HepG2 (cell line): ENCODE data around the gene ARHGAP9. TPM values are rescaled to one million over a fixed set of nuclear protein-coding genes. Genes with fewer than 3 reads are reported as not detected.

Experiments
- ATAC-seq: fragments of 200-7000 bp; cut with Tn5 transposase; 3 replicates; pipeline ENCODE4 v1.9.1; 2020; ENCODE audit warnings: mild to moderate bottlenecking, moderate library complexity
- BruUV-seq: library from RNA; stranded (reverse); fragments of 400-500 nt; replicated peaks from 2 replicates; lab custom pipeline; 2021; lab: Mats Ljungman, UMichigan
- CTCF ChIA-PET: fragments of 300-600 bp; formaldehyde crosslinking; extraction: SDS; loops from one replicate; lab custom pipeline; 2021; ENCODE audit warnings: low total read pairs, inconsistent platforms, low intra/inter-chr PET ratio; lab: Yijun Ruan, JAX
- POLR2A ChIA-PET: fragments of 350-600 bp; sonication (Branson Sonifier 250); formaldehyde crosslinking; loops from one replicate; lab custom pipeline; 2020; ENCODE audit warnings: antibody characterized with exemption, inconsistent platforms; lab: Yijun Ruan, JAX
- DNase-seq: peaks from one replicate; pipeline ENCODE4 v3.0.0-alpha.2; 2015; ENCODE audit warnings: low spot score
- FAIRE-seq: peaks from 3 replicates; lab custom pipeline; 2011; peaks lifted over from hg19 to GRCh38; lab: Jason Lieb, UNC
- H2AFZ ChIP-seq: one replicate; pipeline ENCODE4 v1.6.1; 2011; ENCODE audit warnings: low read length, inconsistent platforms
- H3K27ac ChIP-seq: fragments of 300-600 bp; 3 replicates; pipeline ENCODE4 v1.8.0; 2011; ENCODE audit warnings: mixed run types, mild to moderate bottlenecking, mixed read lengths, low read length, inconsistent platforms; ENCODE audit not compliant: insufficient read depth; ENCODE audit errors: extremely low read length
- H3K27me3 ChIP-seq, 2 experiments: fragments of 200-600 bp in 1 of 2; 2 replicates in 1 of 2; 3 replicates in 1 of 2; pipeline versions ENCODE4 v1.6.0 to v1.8.0; 2011; ENCODE audit warnings: low read length in 2 of 2, mild to moderate bottlenecking in 2 of 2, moderate library complexity in 2 of 2, inconsistent platforms in 1 of 2; ENCODE audit not compliant: insufficient read depth in 2 of 2, control insufficient read depth in 1 of 2
- H3K36me3 ChIP-seq, 2 experiments: fragments of 200-600 bp in 1 of 2; replicated peaks in 1 of 2; 2 replicates in 1 of 2; 3 replicates in 1 of 2; pipeline versions ENCODE4 v1.5.1 to v1.8.0; 2011; ENCODE audit warnings: low read length in 2 of 2, inconsistent platforms in 1 of 2; ENCODE audit not compliant: insufficient read depth in 2 of 2, control insufficient read depth in 1 of 2
- H3K4me1 ChIP-seq: 2 replicates; pipeline ENCODE4 v1.5.1; 2012; ENCODE audit warnings: low read length, inconsistent platforms; ENCODE audit not compliant: insufficient read depth
- H3K4me2 ChIP-seq: 2 replicates; pipeline ENCODE4 v1.6.0; 2011; ENCODE audit warnings: low read depth, low read length, inconsistent platforms
- H3K4me3 ChIP-seq, 3 experiments: fragments of 200-600 bp in 1 of 3; sonication (generic), shearing (Covaris generic) in 1 of 3; replicated peaks in 1 of 3; 2 replicates each; pipeline ENCODE4 v1.5.1; 2011 to 2016; ENCODE audit warnings: low read length in 3 of 3, inconsistent platforms in 2 of 3, low read depth in 2 of 3, mild to moderate bottlenecking in 2 of 3, control low read depth in 1 of 3, mixed read lengths in 1 of 3; ENCODE audit not compliant: insufficient read depth in 1 of 3
- H3K79me2 ChIP-seq: one replicate; pipeline ENCODE4 v1.6.1; 2011; ENCODE audit warnings: low read length, inconsistent platforms; ENCODE audit not compliant: insufficient read depth
- H3K9ac ChIP-seq: 2 replicates; pipeline ENCODE4 v1.6.0; 2011; ENCODE audit warnings: mild to moderate bottlenecking, low read depth, low read length, inconsistent platforms; ENCODE audit not compliant: insufficient read depth
- H3K9me3 ChIP-seq: 2 replicates; pipeline ENCODE4 v1.5.1; 2012; ENCODE audit warnings: mild to moderate bottlenecking, low read length
- H4K20me1 ChIP-seq: 2 replicates; pipeline ENCODE4 v1.6.0; 2011; ENCODE audit warnings: inconsistent platforms, mild to moderate bottlenecking, low read length, moderate library complexity; ENCODE audit not compliant: insufficient read depth
- ATF7 ChIP-seq, 2 experiments: fragments of 450-650 bp in 1 of 2; sonication (generic) in 1 of 2; formaldehyde crosslinking in 1 of 2; IDR thresholded peaks; 2 replicates each; pipeline versions ENCODE4 v1.4.0 to v1.6.1; 2016 to 2020; ENCODE audit warnings: antibody characterized with exemption in 1 of 2, mild to moderate bottlenecking in 1 of 2, missing genetic modification reagents in 1 of 2
- MIER2 ChIP-seq: IDR thresholded peaks from 2 replicates; pipeline ENCODE4 v1.6.1; 2016; ENCODE audit warnings: missing biosample characterization, missing genetic modification reagents
- MTA1 ChIP-seq: sonication (generic); formaldehyde crosslinking; IDR thresholded peaks from 2 replicates; pipeline ENCODE4 v1.4.0; 2020; ENCODE audit warnings: missing genetic modification reagents, mild to moderate bottlenecking, borderline replicate concordance
- NR2C2 ChIP-seq: sonication (generic); formaldehyde crosslinking; IDR thresholded peaks from 2 replicates; pipeline ENCODE4 v1.4.0; 2020; ENCODE audit warnings: missing genetic modification reagents, mild to moderate bottlenecking, moderate library complexity, borderline replicate concordance
- PAX8 ChIP-seq: sonication (generic); formaldehyde crosslinking; IDR thresholded peaks from 2 replicates; pipeline ENCODE4 v1.8.0; 2022; ENCODE audit warnings: mild to moderate bottlenecking, missing genetic modification reagents, borderline replicate concordance
- SMARCC2 ChIP-seq: fragments of 450-650 bp; IDR thresholded peaks from 2 replicates; pipeline ENCODE4 v1.6.1; 2017; ENCODE audit warnings: antibody characterized with exemption, mild to moderate bottlenecking
- ZFX ChIP-seq: sonication (generic); formaldehyde crosslinking; IDR thresholded peaks from 2 replicates; pipeline ENCODE4 v1.4.0; 2020; ENCODE audit warnings: mild to moderate bottlenecking, low read depth, missing genetic modification reagents, moderate library complexity
- ZNF572 ChIP-seq: sonication (generic); formaldehyde crosslinking; IDR thresholded peaks from 2 replicates; pipeline ENCODE4 v1.5.1; 2020; ENCODE audit warnings: mild to moderate bottlenecking, missing genetic modification reagents
- ZNF577 ChIP-seq: sonication (generic); formaldehyde crosslinking; IDR thresholded peaks from 2 replicates; pipeline ENCODE4 v1.4.0; 2020; ENCODE audit warnings: mild to moderate bottlenecking, low read depth, missing genetic modification reagents, borderline replicate concordance
- ZNF761 ChIP-seq: sonication (generic); formaldehyde crosslinking; conservative IDR thresholded peaks from 2 replicates; pipeline ENCODE4 v1.4.0; 2020; ENCODE audit warnings: mild to moderate bottlenecking, missing genetic modification reagents
- WGBS: methylation state at CpG from one replicate; pipeline ENCODE4 v1.1.6; 2017; ENCODE audit warnings: low lambda C conversion rate; 5-methylcytosine and 5-hydroxymethylcytosine counted together
- in situ Hi-C: cut with HindIII; loops from 2 replicates; pipeline ENCODE4 v1.10.0; 2017; ENCODE audit warnings: low pct_unique_long_range_greater_than_20kb; ENCODE audit not compliant: extremely low pct_ligation_motif_present
- intact Hi-C: fragments of 100-400 bp; cut with micrococcal nuclease; formaldehyde crosslinking; loops from one replicate; pipeline ENCODE4 v1.10.0; 2022; ENCODE audit not compliant: unreplicated experiment
- polyA plus RNA-seq, 8 experiments: library from polyadenylated mRNA; depleted of rRNA in 3 of 8; stranded (reverse) in 7 of 8; unstranded in 1 of 8; fragments of >200 nt; fragmentation: Illumina TruSeq in 4 of 8; extraction: Trizol in 4 of 8; gene quantifications; 2 replicates each; pipeline versions ENCODE4 v1.2.1 to v1.2.3, GENCODE V29; 2011 to 2016; ENCODE audit warnings: low read depth in 4 of 8, missing spikeins in 1 of 8, mixed read lengths in 1 of 8; ENCODE audit not compliant: insufficient read depth in 1 of 8
- total RNA-seq, 5 experiments: library from RNA; depleted of rRNA; stranded (reverse); fragments of >200 nt; fragmentation: Illumina TruSeq; extraction: Trizol; gene quantifications; 2 replicates each; pipeline ENCODE4 v1.2.3, GENCODE V29; 2016; ENCODE audit warnings: low read depth in 1 of 5
- TF ChIP-seq, protein P1 (sequence below): IDR thresholded peaks from 2 replicates; pipeline ENCODE4 v1.6.1; 2016; ENCODE audit warnings: mild to moderate bottlenecking
- TF ChIP-seq, protein P2 (sequence below): sonication (generic); formaldehyde crosslinking; IDR thresholded peaks from 2 replicates; pipeline ENCODE4 v1.8.0; 2022; ENCODE audit warnings: mild to moderate bottlenecking, missing genetic modification reagents, borderline replicate concordance

ARHGAP9 gene
- total and polyA plus RNA-seq, 2 of the 13 experiments (the other 11 are each of a cell fraction or from before 2014, with no cell fraction given), result 0.18 to 1.2 TPM

DNA sequence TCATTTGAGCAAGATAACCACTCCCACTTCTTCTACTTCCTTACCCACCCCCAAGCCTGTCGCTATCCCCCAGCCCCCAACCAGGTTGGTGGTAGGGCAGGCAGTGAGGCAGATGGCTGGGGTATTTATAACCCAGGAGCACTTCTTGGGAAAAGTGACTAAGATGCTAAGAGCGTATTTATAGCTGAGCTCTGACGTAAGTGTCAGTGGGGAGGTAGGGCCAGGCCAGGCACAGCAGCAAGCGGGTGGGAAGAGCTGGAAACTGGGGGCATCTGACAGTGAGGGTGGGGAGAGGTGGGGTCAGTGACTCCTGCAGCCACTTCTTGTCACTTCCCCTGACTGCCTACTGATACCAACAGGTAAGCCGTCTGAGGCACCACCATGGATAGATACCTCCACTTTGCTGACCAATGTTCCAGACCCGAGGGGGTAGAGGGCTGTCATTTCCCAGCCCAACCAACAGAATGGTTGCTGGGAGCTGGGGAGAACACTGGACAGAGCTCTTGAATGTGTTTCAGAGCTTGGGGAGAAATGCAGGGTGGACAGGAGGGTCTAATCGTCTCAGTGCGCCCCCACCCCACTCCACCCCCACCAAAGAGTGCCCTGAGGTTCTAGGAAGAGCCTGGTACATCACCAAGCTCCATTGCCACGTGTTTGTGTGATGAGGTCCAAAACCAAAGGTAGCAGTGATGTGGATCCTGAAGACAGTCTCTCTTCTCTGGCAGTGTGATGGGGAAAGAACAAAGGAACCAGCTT, 27.3 kb downstream of the ARHGAP9 start:
- no TSS peak for BruUV-seq
- in situ Hi-C loops, result loop anchor here (5.0 kb wide), 1 partner anchor 145 kb away; no protein-coding TSS in a partner anchor
- Histone ChIP-seq H3K36me3 (no peaks in the 10 kb centered on the region), H3K9me3 (no peaks in the 10 kb centered on the region)
- CTCF ChIA-PET, result interaction anchor here (6.1 kb wide), 1 partner anchor 145 kb away, joined by 66 read pairs; no protein-coding TSS in a partner anchor
- no peak for FAIRE-seq
- TF ChIP-seq PAX8 (0 out of 2 replicates have a peak, but pooled peaks have one; percentile 57), NR2C2 (0 out of 2 replicates have a peak, but pooled peaks have one; percentile 18), SMARCC2 (no peak), ZNF577 (0 out of 2 replicates have a peak, but pooled peaks have one; percentile 68), MTA1 (0 out of 2 replicates have a peak, but pooled peaks have one; percentile 46), ZNF761 (CRISPR knock-in tag) (0 out of 2 replicates have a peak, but pooled peaks have one; percentile 62), ATF7 (IDR thresholded peaks at IDR 0.05) (no peak), ATF7 (CRISPR knock-in tag; IDR thresholded peaks at IDR 0.05) (peak; percentile 38; the same call in 1 of the 2 replicates), ZNF572 (CRISPR knock-in tag) (0 out of 2 replicates have a peak, but pooled peaks have one; percentile 70), MIER2 (CRISPR knock-in tag) (no peak), ZFX (CRISPR knock-in tag) (peak; percentile 31; the same call in 1 of the 2 replicates)
- TF ChIP-seq, protein P1, sequence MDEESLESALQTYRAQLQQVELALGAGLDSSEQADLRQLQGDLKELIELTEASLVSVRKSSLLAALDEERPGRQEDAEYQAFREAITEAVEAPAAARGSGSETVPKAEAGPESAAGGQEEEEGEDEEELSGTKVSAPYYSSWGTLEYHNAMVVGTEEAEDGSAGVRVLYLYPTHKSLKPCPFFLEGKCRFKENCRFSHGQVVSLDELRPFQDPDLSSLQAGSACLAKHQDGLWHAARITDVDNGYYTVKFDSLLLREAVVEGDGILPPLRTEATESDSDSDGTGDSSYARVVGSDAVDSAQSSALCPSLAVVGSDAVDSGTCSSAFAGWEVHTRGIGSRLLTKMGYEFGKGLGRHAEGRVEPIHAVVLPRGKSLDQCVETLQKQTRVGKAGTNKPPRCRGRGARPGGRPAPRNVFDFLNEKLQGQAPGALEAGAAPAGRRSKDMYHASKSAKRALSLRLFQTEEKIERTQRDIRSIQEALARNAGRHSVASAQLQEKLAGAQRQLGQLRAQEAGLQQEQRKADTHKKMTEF (CRISPR knock-in tag), result no peak
- TF ChIP-seq, protein P2, sequence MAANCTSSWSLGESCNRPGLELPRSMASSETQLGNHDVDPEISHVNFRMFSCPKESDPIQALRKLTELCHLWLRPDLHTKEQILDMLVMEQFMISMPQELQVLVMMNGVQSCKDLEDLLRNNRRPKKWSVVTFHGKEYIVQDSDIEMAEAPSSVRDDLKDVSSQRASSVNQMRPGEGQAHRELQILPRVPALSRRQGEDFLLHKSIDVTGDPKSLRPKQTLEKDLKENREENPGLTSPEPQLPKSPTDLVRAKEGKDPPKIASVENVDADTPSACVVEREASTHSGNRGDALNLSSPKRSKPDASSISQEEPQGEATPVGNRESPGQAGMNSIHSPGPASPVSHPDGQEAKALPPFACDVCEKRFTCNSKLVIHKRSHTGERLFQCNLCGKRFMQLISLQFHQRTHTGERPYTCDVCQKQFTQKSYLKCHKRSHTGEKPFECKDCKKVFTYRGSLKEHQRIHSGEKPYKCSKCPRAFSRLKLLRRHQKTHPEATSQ (CRISPR knock-in tag), result 0 out of 2 replicates have a peak, but pooled peaks have one; percentile 29
- TF ChIP-seq, all 625 proteins: peak for 9
- Histone ChIP-seq H3K4me1 (peaks cover 74% of the 10 kb centered on the region), H4K20me1 (no peaks in the 10 kb centered on the region), H3K4me2 (peak overlapping the region; percentile 80), H3K79me2 (peaks cover 15% of the 10 kb centered on the region), H3K27me3 (no peaks in the 10 kb centered on the region; a peak in 1 of 5 replicates), H3K9ac (no peak overlapping the region), H3K4me3 (peak overlapping the region in 1 of 3 experiments; percentile 3; a peak in 1 of 6 replicates), H2AFZ (no peak overlapping the region), H3K27ac (no peak overlapping the region)
- intact Hi-C loops, result loop anchor here (5.0 to 10.0 kb wide), 2 partner anchors 190 to 698 kb away; partner anchors contain the start of gene PRIM1
- POLR2A ChIA-PET, result interaction anchor here (0.8 to 6.4 kb wide), 10 partner anchors 10 to 145 kb away, joined by 3 to 99 read pairs (median 6); partner anchors contain the start of genes INHBC and R3HDM2
- ATAC-seq, result no peak
- WGBS, result 38% methylated on average over 7 of the region's 9 CpGs
- DNase-seq, result no peak
